Neuronal stem cell (in vitro differentiated cells): Measurements from ENCODE around the gene TINCR.

Experiments used
- DNase-seq: peaks from one replicate; pipeline ENCODE4 v3.0.0-alpha.2; 2013; ENCODE audit warnings: low spot score
- H2AFZ ChIP-seq: one replicate; pipeline ENCODE4 v1.6.1; 2013; ENCODE audit warnings: mild to moderate bottlenecking, low read length, inconsistent platforms
- H2AK5ac ChIP-seq: 2 replicates; pipeline ENCODE4 v1.6.1; 2013; ENCODE audit warnings: low read depth, mild to moderate bottlenecking, inconsistent platforms, low read length, moderate library complexity, mixed read lengths
- H2BK120ac ChIP-seq: 2 replicates; pipeline ENCODE4 v1.6.1; 2013; ENCODE audit warnings: low read depth, mild to moderate bottlenecking, inconsistent platforms, low read length, moderate library complexity, mixed read lengths
- H2BK12ac ChIP-seq: one replicate; pipeline ENCODE4 v1.6.1; 2013; ENCODE audit warnings: low read length, inconsistent platforms
- H2BK15ac ChIP-seq: 2 replicates; pipeline ENCODE4 v1.6.1; 2013; ENCODE audit warnings: mild to moderate bottlenecking, low read length, inconsistent platforms, mixed read lengths
- H2BK5ac ChIP-seq: one replicate; pipeline ENCODE4 v1.6.1; 2013; ENCODE audit warnings: inconsistent platforms, mild to moderate bottlenecking, low read length, moderate library complexity
- H3K14ac ChIP-seq: one replicate; pipeline ENCODE4 v1.6.1; 2013; ENCODE audit warnings: low read length, inconsistent platforms
- H3K18ac ChIP-seq: 2 replicates; pipeline ENCODE4 v1.6.1; 2013; ENCODE audit warnings: low read length, inconsistent platforms
- H3K23ac ChIP-seq: 2 replicates; pipeline ENCODE4 v1.6.1; 2013; ENCODE audit warnings: low read depth, mild to moderate bottlenecking, mixed read lengths, low read length, inconsistent platforms; ENCODE audit not compliant: poor library complexity
- H3K27ac ChIP-seq: replicated peaks from 3 replicates; pipeline ENCODE4 v1.5.1; 2013; ENCODE audit warnings: low read length, inconsistent platforms
- H3K27me3 ChIP-seq, 3 experiments: 2 replicates each; pipeline ENCODE4 v1.6.1; 2013; ENCODE audit warnings: low read length in 3 of 3, mild to moderate bottlenecking in 2 of 3, inconsistent platforms in 1 of 3, low read depth in 1 of 3, mixed read lengths in 1 of 3, moderate library complexity in 1 of 3; ENCODE audit not compliant: control insufficient read depth in 3 of 3, insufficient read depth in 3 of 3
- H3K36me3 ChIP-seq, 2 donors: replicated peaks in 1 of 2; 2 replicates each; pipeline ENCODE4 v1.6.1; 2013; ENCODE audit warnings: low read length in 2 of 2; ENCODE audit not compliant: control insufficient read depth in 2 of 2, insufficient read depth in 2 of 2
- H3K4ac ChIP-seq: 2 replicates; pipeline ENCODE4 v1.6.1; 2013; ENCODE audit warnings: inconsistent platforms, mild to moderate bottlenecking, low read length, moderate library complexity
- H3K4me1 ChIP-seq, 2 donors: 1 replicate in 1 of 2; 2 replicates in 1 of 2; pipeline ENCODE4 v1.6.1; 2013; ENCODE audit warnings: low read length in 2 of 2, low read depth in 1 of 2; ENCODE audit not compliant: control insufficient read depth in 2 of 2, insufficient read depth in 1 of 2
- H3K4me2 ChIP-seq: one replicate; pipeline ENCODE4 v1.6.1; 2013; ENCODE audit warnings: mild to moderate bottlenecking, low read length, inconsistent platforms; ENCODE audit not compliant: insufficient read depth, poor library complexity, severe bottlenecking
- H3K4me3 ChIP-seq, 2 donors: 2 replicates each; pipeline ENCODE4 v1.5.1; 2013; ENCODE audit warnings: low read length in 2 of 2, mild to moderate bottlenecking in 2 of 2, inconsistent platforms in 1 of 2, moderate library complexity in 1 of 2
- H3K79me1 ChIP-seq: one replicate; pipeline ENCODE4 v1.6.1; 2013; ENCODE audit warnings: low read depth, mild to moderate bottlenecking, inconsistent platforms, low read length, moderate library complexity
- H3K9ac ChIP-seq: one replicate; pipeline ENCODE4 v1.6.1; 2013; ENCODE audit warnings: mild to moderate bottlenecking, low read depth, low read length, inconsistent platforms; ENCODE audit not compliant: poor library complexity
- H3K9me3 ChIP-seq, 2 donors: replicated peaks in 1 of 2; 2 replicates each; pipeline versions ENCODE3 to v1.6.1; 2013; ENCODE audit warnings: low read length in 2 of 2, mild to moderate bottlenecking in 2 of 2, inconsistent platforms in 1 of 2, low read depth in 1 of 2, mixed read lengths in 1 of 2, moderate library complexity in 1 of 2; ENCODE audit not compliant: control insufficient read depth in 2 of 2, insufficient read depth in 1 of 2
- H4K8ac ChIP-seq: one replicate; pipeline ENCODE4 v1.6.1; 2013; ENCODE audit warnings: low read depth, mild to moderate bottlenecking, inconsistent platforms, low read length, moderate library complexity
- H4K91ac ChIP-seq: one replicate; pipeline ENCODE4 v1.6.1; 2013; ENCODE audit warnings: low read length, low read depth, mild to moderate bottlenecking, inconsistent platforms; ENCODE audit not compliant: poor library complexity
- WGBS, 2 donors: extraction: QIAGEN DNeasy Blood & Tissue Kit; methylation state at CpG; one replicate each; pipeline ENCODE4 v1.1.7; 2013; ENCODE audit warnings: missing lambda C conversion rate in 2 of 2, mixed read lengths in 1 of 2; ENCODE audit not compliant: insufficient read length in 2 of 2, insufficient replicate concordance in 1 of 2; ENCODE audit errors: extremely low coverage in 2 of 2; 5-methylcytosine and 5-hydroxymethylcytosine counted together

TINCR gene

DNA sequence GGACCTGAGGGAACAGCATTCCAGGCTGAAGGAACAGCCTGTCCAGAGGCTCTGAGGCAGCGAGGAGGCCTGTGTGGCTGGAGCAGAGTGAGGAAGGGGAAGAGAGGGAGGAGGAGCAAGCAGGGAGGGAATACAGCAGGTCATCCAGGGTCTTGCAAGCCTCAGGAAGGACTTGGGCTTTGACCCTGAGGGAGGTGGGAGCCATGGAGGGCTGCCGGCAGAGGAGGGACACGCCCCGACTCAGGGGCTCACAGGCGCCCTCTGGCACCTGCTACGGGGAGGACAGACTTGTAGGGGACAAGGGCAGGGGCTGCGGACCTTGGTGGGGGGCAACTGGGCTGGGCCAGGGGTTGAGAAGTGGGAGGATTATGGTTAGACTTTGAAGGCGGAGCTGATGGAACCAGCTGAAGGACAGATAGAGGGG is 4.7 kb downstream of the TINCR start:
- WGBS, 2 donors = no CpG with 5 or more reads among the region's 8 CpGs
- H3K36me3 ChIP-seq = no peaks in the 10 kb centered on the region
- H2AFZ ChIP-seq = no peak overlapping the region
- H2BK15ac ChIP-seq = no peak overlapping the region
- H3K14ac ChIP-seq = no peak overlapping the region
- no peak overlapping the region for H2AK5ac ChIP-seq
- no peak overlapping the region for H3K4ac ChIP-seq
- H3K23ac ChIP-seq = no peak overlapping the region
- DNase-seq = no peak
- H2BK12ac ChIP-seq = no peak overlapping the region
- peaks cover 0 to 12% (median 3%) of the 10 kb centered on the region in 3 experiments for H3K27me3 ChIP-seq
- H4K8ac ChIP-seq = no peak overlapping the region
- no peak overlapping the region for H3K4me2 ChIP-seq
- peaks cover 4% of the 10 kb centered on the region in 2 donors for H3K4me1 ChIP-seq
- H3K9me3 ChIP-seq = peaks cover 0 to 8% of the 10 kb centered on the region in 2 donors
- no peak overlapping the region for H2BK120ac ChIP-seq
- no peak overlapping the region for H3K18ac ChIP-seq
- no peak overlapping the region for H4K91ac ChIP-seq
- no peak overlapping the region for H3K27ac ChIP-seq
- peaks cover 2% of the 10 kb centered on the region for H3K79me1 ChIP-seq
- no peak overlapping the region for H2BK5ac ChIP-seq
- H3K4me3 ChIP-seq = no peak overlapping the region
- no peak overlapping the region for H3K9ac ChIP-seq

GRCh38 chr19:5562280-5562679 is 5.5 kb downstream of the TINCR start:
- Histone ChIP-seq H3K9ac (no peak overlapping the region), H3K9me3 (peaks cover 0 to 8% of the 10 kb centered on the region in 2 donors), H3K18ac (no peak overlapping the region), H3K79me1 (peaks cover 2% of the 10 kb centered on the region), H4K8ac (no peak overlapping the region), H3K14ac (no peak overlapping the region), H2AK5ac (no peak overlapping the region), H3K4me1 (peaks cover 4% of the 10 kb centered on the region in 2 donors), H2BK120ac (no peak overlapping the region), H2BK15ac (no peak overlapping the region), H3K4ac (no peak overlapping the region), H3K4me2 (no peak overlapping the region), H3K27me3 (peaks cover 0 to 7% (median 2%) of the 10 kb centered on the region in 3 experiments), H2AFZ (no peak overlapping the region), H2BK12ac (no peak overlapping the region), H3K4me3 (no peak overlapping the region), H3K27ac (no peak overlapping the region), H4K91ac (no peak overlapping the region), H3K36me3 (no peaks in the 10 kb centered on the region), H2BK5ac (no peak overlapping the region), H3K23ac (no peak overlapping the region)
- WGBS, 2 donors = 100% methylated on average over 3 of the region's 7 CpGs; no CpG with 5 or more reads in 1 of the 2 donors
- no peak for DNase-seq

DNA sequence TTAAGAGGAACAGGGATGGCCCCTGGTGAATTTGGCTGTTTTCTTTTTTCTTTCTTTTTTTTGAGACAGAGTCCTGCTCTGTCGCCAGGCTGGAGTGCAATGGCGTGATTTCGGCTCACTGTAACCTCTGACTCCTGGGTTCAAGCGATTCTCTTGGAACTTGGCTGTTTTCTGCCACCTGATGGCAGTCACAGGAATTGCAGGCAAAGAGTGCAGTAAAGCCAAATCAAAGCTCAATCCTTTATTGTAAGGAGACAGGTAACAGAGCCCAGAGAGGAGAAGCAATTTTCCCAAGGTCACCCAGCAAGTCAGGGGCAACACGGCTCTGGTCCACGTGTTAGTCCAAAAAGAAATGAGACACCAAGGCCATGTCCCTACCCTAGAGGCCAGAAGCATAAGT is 6.2 kb downstream of the TINCR start:
- no peak overlapping the region for H3K4me3 ChIP-seq
- H3K4me1 ChIP-seq = peaks cover 4% of the 10 kb centered on the region in 2 donors
- no peak overlapping the region for H2BK5ac ChIP-seq
- no peak overlapping the region for H2AFZ ChIP-seq
- H3K9me3 ChIP-seq = peaks cover 0 to 8% of the 10 kb centered on the region in 2 donors
- H3K27me3 ChIP-seq = no peaks in the 10 kb centered on the region
- H3K23ac ChIP-seq = no peak overlapping the region
- no peak for DNase-seq
- no peak overlapping the region for H4K91ac ChIP-seq
- H4K8ac ChIP-seq = no peak overlapping the region
- no peak overlapping the region for H2BK120ac ChIP-seq
- no peak overlapping the region for H3K27ac ChIP-seq
- no CpG with 5 or more reads among the region's 6 CpGs for WGBS, 2 donors
- H3K79me1 ChIP-seq = peaks cover 2% of the 10 kb centered on the region
- no peak overlapping the region for H3K14ac ChIP-seq
- H2BK12ac ChIP-seq = no peak overlapping the region
- H3K9ac ChIP-seq = no peak overlapping the region
- H3K4me2 ChIP-seq = no peak overlapping the region
- H3K4ac ChIP-seq = no peak overlapping the region
- H3K18ac ChIP-seq = no peak overlapping the region
- no peak overlapping the region for H2BK15ac ChIP-seq
- H3K36me3 ChIP-seq = no peaks in the 10 kb centered on the region
- no peak overlapping the region for H2AK5ac ChIP-seq

DNA sequence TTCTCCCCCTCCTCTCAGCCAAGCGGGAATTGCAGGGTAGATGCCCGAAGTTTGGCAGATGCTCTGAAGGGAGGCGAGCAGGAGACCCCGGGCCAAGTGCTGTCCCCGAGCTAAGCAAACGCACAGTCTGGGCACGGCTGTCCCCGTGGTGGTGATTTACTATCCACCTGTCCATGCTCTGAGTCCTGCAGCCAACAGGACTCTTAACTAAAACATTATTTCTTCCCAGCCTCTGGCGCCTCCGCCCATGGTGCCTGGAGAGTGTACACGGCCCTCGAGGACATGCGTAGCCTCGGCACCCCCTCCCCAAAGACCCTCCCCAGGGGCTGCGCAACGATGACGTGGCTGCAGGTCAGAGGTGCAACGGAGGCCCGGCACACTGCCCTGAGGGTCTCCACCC is 7.6 kb downstream of the TINCR start:
- H4K91ac ChIP-seq = no peak overlapping the region
- H3K4me3 ChIP-seq = no peak overlapping the region
- peak overlapping the region; percentile 94 for H2AK5ac ChIP-seq
- H3K18ac ChIP-seq = peak overlapping the region; percentile 90
- no peak overlapping the region for H3K27ac ChIP-seq
- H3K4me2 ChIP-seq = no peak overlapping the region
- H4K8ac ChIP-seq = no peak overlapping the region
- peaks cover 4% of the 10 kb centered on the region in 2 donors for H3K4me1 ChIP-seq
- peak overlapping the region; percentile 63 for H2BK12ac ChIP-seq
- H2BK5ac ChIP-seq = peak overlapping the region; percentile 0
- H3K79me1 ChIP-seq = peaks cover 2% of the 10 kb centered on the region
- peak overlapping the region; percentile 62 for H2BK120ac ChIP-seq
- H3K23ac ChIP-seq = no peak overlapping the region
- H3K9me3 ChIP-seq = peaks cover 0 to 8% of the 10 kb centered on the region in 2 donors
- H3K14ac ChIP-seq = no peak overlapping the region
- WGBS, 2 donors = no CpG with 5 or more reads among the region's 19 CpGs
- H3K9ac ChIP-seq = no peak overlapping the region
- DNase-seq = no peak
- H3K36me3 ChIP-seq = no peaks in the 10 kb centered on the region
- H2BK15ac ChIP-seq = no peak overlapping the region
- H3K4ac ChIP-seq = no peak overlapping the region
- no peaks in the 10 kb centered on the region for H3K27me3 ChIP-seq
- H2AFZ ChIP-seq = peak overlapping the region; percentile 28
